K562 (cell line): Measurements from ENCODE around the gene TMEM234. TPM values are rescaled to one million over a fixed set of nuclear protein-coding genes. Genes with fewer than 3 reads are reported as not detected.

Experiments used
- ATF7 ChIP-seq: fragments of 450-650 bp; IDR thresholded peaks from 2 replicates; pipeline ENCODE4 v1.7.1; 2014; ENCODE audit warnings: mild to moderate bottlenecking, moderate library complexity
- BRF2 ChIP-seq: IDR thresholded peaks from 3 replicates; pipeline ENCODE4 v1.6.1; 2011; ENCODE audit warnings: borderline replicate concordance, mild to moderate bottlenecking; ENCODE audit not compliant: insufficient read length, insufficient read depth
- CHD2 ChIP-seq: IDR thresholded peaks from 2 replicates; pipeline ENCODE4 v1.6.1; 2011; ENCODE audit warnings: low read depth, low read length
- DPF2 ChIP-seq: fragments of 450-650 bp; IDR thresholded peaks from 2 replicates; pipeline ENCODE4 v1.6.1; 2016
- FOXA3 ChIP-seq, 2 experiments: fragments of 450-650 bp in 1 of 2; sonication (generic) in 1 of 2; formaldehyde crosslinking; IDR thresholded peaks in 1 of 2; conservative IDR thresholded peaks in 1 of 2; 2 replicates each; pipeline versions ENCODE4 v1.4.0 to v1.8.0; 2020 to 2022; ENCODE audit warnings: mild to moderate bottlenecking in 2 of 2, missing genetic modification reagents in 1 of 2
- GATA2 ChIP-seq: sonication (generic); formaldehyde crosslinking; IDR thresholded peaks from 2 replicates; pipeline ENCODE4 v1.4.0; 2020; ENCODE audit warnings: mild to moderate bottlenecking, missing genetic modification reagents
- HMBOX1 ChIP-seq: sonication (generic); IDR thresholded peaks from 2 replicates; pipeline ENCODE4 v1.6.1; 2016
- KLF13 ChIP-seq: fragments of 450-650 bp; IDR thresholded peaks from 2 replicates; pipeline ENCODE4 v1.6.1; 2016; ENCODE audit warnings: missing genetic modification characterization, low read depth, mild to moderate bottlenecking, missing compliant biosample characterization, moderate library complexity, borderline replicate concordance
- L3MBTL2 ChIP-seq: fragments of 450-650 bp; IDR thresholded peaks from 2 replicates; pipeline ENCODE4 v1.6.1; 2016; ENCODE audit warnings: mild to moderate bottlenecking, moderate library complexity
- NCOR1 ChIP-seq: fragments of 450-650 bp; IDR thresholded peaks from 2 replicates; pipeline ENCODE4 v1.6.1; 2016; ENCODE audit warnings: mild to moderate bottlenecking, moderate library complexity
- NR1H2 ChIP-seq: sonication (generic); formaldehyde crosslinking; IDR thresholded peaks from 2 replicates; pipeline ENCODE4 v1.4.0; 2020; ENCODE audit warnings: mild to moderate bottlenecking, missing genetic modification reagents
- PPARD ChIP-seq: fragments of 250-450 bp; sonication (Bioruptor Pico); IDR thresholded peaks from 2 replicates; pipeline ENCODE4 v1.8.0; 2022; ENCODE audit warnings: inconsistent platforms, mild to moderate bottlenecking, moderate library complexity
- PTRF ChIP-seq: fragments of 450-650 bp; IDR thresholded peaks from 2 replicates; pipeline ENCODE4 v1.6.1; 2016; ENCODE audit warnings: mild to moderate bottlenecking, missing genetic modification characterization, missing compliant biosample characterization
- SMARCC2 ChIP-seq: fragments of 450-650 bp; IDR thresholded peaks from 2 replicates; pipeline ENCODE4 v1.6.1; 2017; ENCODE audit warnings: antibody characterized with exemption, moderate library complexity, mild to moderate bottlenecking, low read depth
- TAF15 ChIP-seq: fragments of 200-400 bp; formaldehyde crosslinking; IDR thresholded peaks from 2 replicates; pipeline ENCODE4 v1.6.1; 2017; ENCODE audit warnings: mild to moderate bottlenecking, low read depth, low read length, moderate library complexity
- TEAD2 ChIP-seq: fragments of 450-650 bp; IDR thresholded peaks from 2 replicates; pipeline ENCODE4 v1.6.1; 2016; ENCODE audit warnings: missing genetic modification characterization, control low read depth, missing compliant biosample characterization
- THRAP3 ChIP-seq: fragments of 450-650 bp; IDR thresholded peaks from 2 replicates; pipeline ENCODE4 v1.6.1; 2016; ENCODE audit warnings: mild to moderate bottlenecking, inconsistent platforms, borderline replicate concordance
- TSC22D4 ChIP-seq: fragments of 450-650 bp; IDR thresholded peaks from 2 replicates; pipeline ENCODE4 v1.6.1; 2016; ENCODE audit warnings: missing genetic modification characterization, missing biosample characterization, control low read depth
- TSHZ1 ChIP-seq: fragments of 250-450 bp; sonication (Bioruptor Pico); IDR thresholded peaks from 2 replicates; pipeline ENCODE4 v1.4.0; 2020; ENCODE audit warnings: mild to moderate bottlenecking, moderate library complexity
- U2AF2 ChIP-seq: fragments of 200-400 bp; formaldehyde crosslinking; optimal IDR thresholded peaks from 2 replicates; pipeline ENCODE3; 2017; ENCODE audit warnings: low read depth, mild to moderate bottlenecking, low read length
- ZNF197 ChIP-seq: fragments of 200-800 bp; sonication (Bioruptor generic); IDR thresholded peaks from 2 replicates; pipeline ENCODE4 v1.6.1; 2016; ENCODE audit warnings: low read depth, missing genetic modification characterization, missing compliant biosample characterization
- ZNF41 ChIP-seq: fragments of 250-450 bp; sonication (Bioruptor Pico); conservative IDR thresholded peaks from 2 replicates; pipeline ENCODE4 v1.4.0; 2020; ENCODE audit warnings: mild to moderate bottlenecking
- ZNF764 ChIP-seq: fragments of 250-450 bp; sonication (Bioruptor Pico); IDR thresholded peaks from 2 replicates; pipeline ENCODE4 v1.4.0; 2020; ENCODE audit warnings: low read depth, mild to moderate bottlenecking, moderate library complexity
- polyA plus RNA-seq, 8 experiments: library from polyadenylated mRNA; depleted of rRNA in 4 of 8; stranded (reverse) in 5 of 8; unstranded in 3 of 8; fragments of >200 nt; fragmentation: Nextera tagmentation in 2 of 8; fragmentation: Illumina TruSeq in 1 of 8; extraction: Ambion mirVana in 2 of 8; extraction: Trizol in 1 of 8; gene quantifications; 2 replicates each; pipeline versions ENCODE4 v1.2.1 to v1.2.3, GENCODE V29; 2011 to 2014; ENCODE audit warnings: inconsistent platforms in 1 of 8, missing spikeins in 1 of 8
- total RNA-seq, 7 experiments: library from RNA; depleted of rRNA in 6 of 7; stranded (reverse); fragments of >200 nt in 6 of 7; fragmentation: Illumina TruSeq in 2 of 7; extraction: Trizol in 2 of 7; gene quantifications; 2 replicates each; pipeline versions ENCODE4 v1.2.1 to v1.2.3, GENCODE V29; 2011 to 2021; ENCODE audit warnings: low replicate concordance in 1 of 7
- TF ChIP-seq, protein P1 (sequence below): fragments of 450-650 bp; IDR thresholded peaks from one replicate; pipeline ENCODE4 v1.6.1; 2018; ENCODE audit warnings: mild to moderate bottlenecking, moderate library complexity; ENCODE audit not compliant: partially characterized antibody

TMEM234 gene
- total and polyA plus RNA-seq, 9 of the 15 experiments (the other 6 are each of a cell fraction or from before 2014, with no cell fraction given), result 5.0 to 12.9 (median 7.6) TPM

- TF ChIP-seq, protein P1, sequence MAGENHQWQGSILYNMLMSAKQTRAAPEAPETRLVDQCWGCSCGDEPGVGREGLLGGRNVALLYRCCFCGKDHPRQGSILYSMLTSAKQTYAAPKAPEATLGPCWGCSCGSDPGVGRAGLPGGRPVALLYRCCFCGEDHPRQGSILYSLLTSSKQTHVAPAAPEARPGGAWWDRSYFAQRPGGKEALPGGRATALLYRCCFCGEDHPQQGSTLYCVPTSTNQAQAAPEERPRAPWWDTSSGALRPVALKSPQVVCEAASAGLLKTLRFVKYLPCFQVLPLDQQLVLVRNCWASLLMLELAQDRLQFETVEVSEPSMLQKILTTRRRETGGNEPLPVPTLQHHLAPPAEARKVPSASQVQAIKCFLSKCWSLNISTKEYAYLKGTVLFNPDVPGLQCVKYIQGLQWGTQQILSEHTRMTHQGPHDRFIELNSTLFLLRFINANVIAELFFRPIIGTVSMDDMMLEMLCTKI, result no peak
- TF ChIP-seq TSHZ1 (CRISPR knock-in tag), result 0 out of 2 replicates have a peak, but pooled peaks have one; percentile 62
- TF ChIP-seq TEAD2, result no peak
- TF ChIP-seq ZNF197, result 0 out of 2 replicates have a peak, but pooled peaks have one; percentile 39
- no peak for TF ChIP-seq ATF7
- TF ChIP-seq TSC22D4, result no peak
- no peak for TF ChIP-seq L3MBTL2
- no peak for TF ChIP-seq TAF15
- TF ChIP-seq KLF13 (tag), result no peak
- peak; percentile 55; the same call in 1 of the 2 replicates for TF ChIP-seq ZNF41
- TF ChIP-seq DPF2, result no peak
- no peak for TF ChIP-seq U2AF2
- TF ChIP-seq BRF2, result no peak
- TF ChIP-seq THRAP3, result no peak
- TF ChIP-seq FOXA3 (CRISPR knock-in tag; conservative IDR thresholded peaks at IDR 0.05 in 1 of 2, IDR thresholded peaks at IDR 0.05 in 1 of 2), result 0 out of 4 replicates have a peak, but pooled peaks of 1 of the 2 experiments have one; percentile 7
- TF ChIP-seq ZNF764, result peak; percentile 43; the same call in 1 of the 2 replicates
- peak; percentile 12; the same call in 1 of the 2 replicates for TF ChIP-seq PPARD (CRISPR knock-in tag)
- TF ChIP-seq SMARCC2, result no peak
- no peak for TF ChIP-seq GATA2 (CRISPR knock-in tag)
- TF ChIP-seq CHD2, result no peak
- TF ChIP-seq NR1H2 (CRISPR knock-in tag), result no peak
- 0 out of 2 replicates have a peak, but pooled peaks have one; percentile 8 for TF ChIP-seq HMBOX1
- no peak for TF ChIP-seq NCOR1
- peak; percentile 73 for TF ChIP-seq PTRF (tag)
Measured at GRCh38 chr1:32179193-32179442, 43.0 kb downstream of the TMEM234 start (continued).
